SK-N-SH treated with all-trans-retinoic acid at 6 μM for 48 hours (cell line): ENCODE measurements around the gene LELP1.

ENCODE experiments used
- ARNTL ChIP-seq: fragments of 450-650 bp; formaldehyde crosslinking; IDR thresholded peaks from 2 replicates; pipeline ENCODE4 v1.5.0; 2020; ENCODE audit warnings: low read depth, mild to moderate bottlenecking, moderate library complexity, borderline replicate concordance
- BACH2 ChIP-seq: fragments of 250-450 bp; sonication (Bioruptor Pico); IDR thresholded peaks from 2 replicates; pipeline ENCODE4 v1.9.0; 2021; ENCODE audit warnings: mild to moderate bottlenecking, borderline replicate concordance
- CSDC2 ChIP-seq: fragments of 250-450 bp; sonication (Bioruptor Pico); IDR thresholded peaks from 2 replicates; pipeline ENCODE4 v1.5.0; 2020; ENCODE audit warnings: mild to moderate bottlenecking, moderate library complexity
- ESRRG ChIP-seq: fragments of 250-450 bp; sonication (Bioruptor Pico); IDR thresholded peaks from 2 replicates; pipeline ENCODE4 v1.6.1; 2021; ENCODE audit warnings: mild to moderate bottlenecking
- GLIS3 ChIP-seq: fragments of 250-450 bp; sonication (Bioruptor Pico); IDR thresholded peaks from 2 replicates; pipeline ENCODE4 v1.5.0; 2020; ENCODE audit warnings: mild to moderate bottlenecking, moderate library complexity
- ISL1 ChIP-seq: fragments of 250-450 bp; sonication (Bioruptor Pico); IDR thresholded peaks from 2 replicates; pipeline ENCODE4 v2.1.2; 2022; ENCODE audit warnings: mild to moderate bottlenecking, moderate library complexity
- PATZ1 ChIP-seq: fragments of 250-450 bp; sonication (Bioruptor Pico); IDR thresholded peaks from 2 replicates; pipeline ENCODE4 v1.8.0; 2020; ENCODE audit warnings: mild to moderate bottlenecking, moderate library complexity, borderline replicate concordance
- PPARA ChIP-seq: fragments of 250-450 bp; sonication (Bioruptor Pico); IDR thresholded peaks from 2 replicates; pipeline ENCODE4 v1.5.0; 2020; ENCODE audit warnings: mild to moderate bottlenecking, borderline replicate concordance
- SNAI2 ChIP-seq: fragments of 250-450 bp; sonication (Bioruptor Pico); IDR thresholded peaks from 2 replicates; pipeline ENCODE4 v1.5.0; 2020; ENCODE audit warnings: mild to moderate bottlenecking, moderate library complexity
- TOX ChIP-seq: fragments of 250-450 bp; sonication (Bioruptor Pico); IDR thresholded peaks from 2 replicates; pipeline ENCODE4 v1.8.0; 2021; ENCODE audit warnings: mild to moderate bottlenecking, moderate library complexity, borderline replicate concordance
- ZFP3 ChIP-seq: fragments of 250-450 bp; sonication (Bioruptor Pico); IDR thresholded peaks from 2 replicates; pipeline ENCODE4 v1.5.0; 2020; ENCODE audit warnings: mild to moderate bottlenecking, moderate library complexity
- ZNF8 ChIP-seq: fragments of 450-650 bp; formaldehyde crosslinking; IDR thresholded peaks from 2 replicates; pipeline ENCODE4 v1.5.0; 2020; ENCODE audit warnings: mild to moderate bottlenecking, moderate library complexity
- TF ChIP-seq, protein P1 (sequence below): fragments of 250-450 bp; sonication (Bioruptor Pico); IDR thresholded peaks from 2 replicates; pipeline ENCODE4 v1.5.1; 2020; ENCODE audit warnings: low read depth, mild to moderate bottlenecking, moderate library complexity
- TF ChIP-seq, protein P2 (sequence below): fragments of 250-450 bp; sonication (Bioruptor Pico); IDR thresholded peaks from 2 replicates; pipeline ENCODE4 v1.5.1; 2021; ENCODE audit warnings: mild to moderate bottlenecking, moderate library complexity

GRCh38 chr1:153203130-153203529 is at the start of gene LELP1:
- TF ChIP-seq BACH2 (CRISPR knock-in tag) (no peak), PATZ1 (CRISPR knock-in tag) (no peak), ESRRG (CRISPR knock-in tag) (no peak), ZNF8 (CRISPR knock-in tag) (no peak), CSDC2 (CRISPR knock-in tag) (no peak), GLIS3 (CRISPR knock-in tag) (no peak), ARNTL (CRISPR knock-in tag) (no peak), SNAI2 (CRISPR knock-in tag) (no peak), ISL1 (CRISPR knock-in tag) (no peak), TOX (CRISPR knock-in tag) (no peak), PPARA (no peak), ZFP3 (CRISPR knock-in tag) (no peak)
- TF ChIP-seq, protein P1, sequence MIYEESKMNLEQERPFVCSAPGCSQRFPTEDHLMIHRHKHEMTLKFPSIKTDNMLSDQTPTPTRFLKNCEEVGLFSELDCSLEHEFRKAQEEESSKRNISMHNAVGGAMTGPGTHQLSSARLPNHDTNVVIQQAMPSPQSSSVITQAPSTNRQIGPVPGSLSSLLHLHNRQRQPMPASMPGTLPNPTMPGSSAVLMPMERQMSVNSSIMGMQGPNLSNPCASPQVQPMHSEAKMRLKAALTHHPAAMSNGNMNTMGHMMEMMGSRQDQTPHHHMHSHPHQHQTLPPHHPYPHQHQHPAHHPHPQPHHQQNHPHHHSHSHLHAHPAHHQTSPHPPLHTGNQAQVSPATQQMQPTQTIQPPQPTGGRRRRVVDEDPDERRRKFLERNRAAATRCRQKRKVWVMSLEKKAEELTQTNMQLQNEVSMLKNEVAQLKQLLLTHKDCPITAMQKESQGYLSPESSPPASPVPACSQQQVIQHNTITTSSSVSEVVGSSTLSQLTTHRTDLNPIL = no peak
- TF ChIP-seq, protein P2, sequence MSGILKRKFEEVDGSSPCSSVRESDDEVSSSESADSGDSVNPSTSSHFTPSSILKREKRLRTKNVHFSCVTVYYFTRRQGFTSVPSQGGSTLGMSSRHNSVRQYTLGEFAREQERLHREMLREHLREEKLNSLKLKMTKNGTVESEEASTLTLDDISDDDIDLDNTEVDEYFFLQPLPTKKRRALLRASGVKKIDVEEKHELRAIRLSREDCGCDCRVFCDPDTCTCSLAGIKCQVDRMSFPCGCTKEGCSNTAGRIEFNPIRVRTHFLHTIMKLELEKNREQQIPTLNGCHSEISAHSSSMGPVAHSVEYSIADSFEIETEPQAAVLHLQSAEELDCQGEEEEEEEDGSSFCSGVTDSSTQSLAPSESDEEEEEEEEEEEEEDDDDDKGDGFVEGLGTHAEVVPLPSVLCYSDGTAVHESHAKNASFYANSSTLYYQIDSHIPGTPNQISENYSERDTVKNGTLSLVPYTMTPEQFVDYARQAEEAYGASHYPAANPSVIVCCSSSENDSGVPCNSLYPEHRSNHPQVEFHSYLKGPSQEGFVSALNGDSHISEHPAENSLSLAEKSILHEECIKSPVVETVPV = no peak
